ENCODE measurements around the gene GRB7.

GRB7 gene

GRCh38 chr17:39794249-39794970 lies 56.7 kb downstream of the GRB7 start:
- no peak for DNase-seq
